ENCODE measurements around the gene ARAP2. TPM values are rescaled to one million over a fixed set of nuclear protein-coding genes. Genes with fewer than 3 reads are reported as not detected.
A peak's percentile ranks its signal among the peaks of the same experiment; 100 is the strongest.

Gene ARAP2
- total RNA-seq, 1 experiment from 2014 or later = 30.0 TPM

- no peak for DNase-seq
- CTCF ChIA-PET = interaction anchor here (0.6 kb wide), 1 partner anchor 36 kb away, joined by 3 read pairs; no protein-coding TSS in a partner anchor
- peaks cover 6% of the 10 kb centered on the region for H3K36me3 Mint-ChIP-seq (ENCODE audit: insufficient read depth, unreplicated experiment)
- peaks cover 35% of the 10 kb centered on the region for H3K4me1 Mint-ChIP-seq (ENCODE audit: low read depth, unreplicated experiment)
- H3K27me3 Mint-ChIP-seq (ENCODE audit: unreplicated experiment) = no peaks in the 10 kb centered on the region
- no TSS peak for BruUV-seq (replicated peaks)
- intact Hi-C loops (cut with micrococcal nuclease; ENCODE audit: unreplicated experiment) = no loop called here
- no peaks in the 10 kb centered on the region for H3K9me3 Mint-ChIP-seq (ENCODE audit: low read depth, unreplicated experiment)
- H3K27ac Mint-ChIP-seq (ENCODE audit: unreplicated experiment) = peak overlapping the region; percentile 85
- no peak overlapping the region for H3K4me3 Mint-ChIP-seq (ENCODE audit: low read depth, unreplicated experiment)
- TF ChIP-seq CTCF (IDR thresholded peaks at IDR 0.05; ENCODE audit: unreplicated experiment) = no peak
Observed at GRCh38 chr4:36222702-36223101, 21.6 kb downstream of the ARAP2 start.

- DNase-seq = no peak
- Mint-ChIP-seq H3K36me3 (ENCODE audit: insufficient read depth, unreplicated experiment) (peaks cover 6% of the 10 kb centered on the region), H3K4me3 (ENCODE audit: low read depth, unreplicated experiment) (no peak overlapping the region), H3K4me1 (ENCODE audit: low read depth, unreplicated experiment) (peaks cover 17% of the 10 kb centered on the region), H3K27ac (ENCODE audit: unreplicated experiment) (no peak overlapping the region), H3K27me3 (ENCODE audit: unreplicated experiment) (no peaks in the 10 kb centered on the region), H3K9me3 (ENCODE audit: low read depth, unreplicated experiment) (no peaks in the 10 kb centered on the region)
- CTCF ChIA-PET = no interaction called here
- TF ChIP-seq CTCF (IDR thresholded peaks at IDR 0.05; ENCODE audit: unreplicated experiment) = no peak
- intact Hi-C loops (cut with micrococcal nuclease; ENCODE audit: unreplicated experiment) = loop anchor here (2.0 kb wide), 1 partner anchor 22 kb away; no protein-coding TSS in a partner anchor
- BruUV-seq (replicated peaks) = no TSS peak
Observed at GRCh38 chr4:36220776-36221175, 23.5 kb downstream of the ARAP2 start.

GRCh38 chr4:36218121-36218520 is 26.2 kb downstream of the ARAP2 start:
- TF ChIP-seq CTCF (IDR thresholded peaks at IDR 0.05; ENCODE audit: unreplicated experiment) = no peak
- intact Hi-C loops (cut with micrococcal nuclease; ENCODE audit: unreplicated experiment) = no loop called here
- CTCF ChIA-PET = interaction anchor here (0.8 kb wide), 1 partner anchor 19 kb away, joined by 3 read pairs; no protein-coding TSS in a partner anchor
- no peaks in the 10 kb centered on the region for H3K27me3 Mint-ChIP-seq (ENCODE audit: unreplicated experiment)
- no peaks in the 10 kb centered on the region for H3K9me3 Mint-ChIP-seq (ENCODE audit: low read depth, unreplicated experiment)
- no peak overlapping the region for H3K27ac Mint-ChIP-seq (ENCODE audit: unreplicated experiment)
- no peaks in the 10 kb centered on the region for H3K36me3 Mint-ChIP-seq (ENCODE audit: insufficient read depth, unreplicated experiment)
- H3K4me3 Mint-ChIP-seq (ENCODE audit: low read depth, unreplicated experiment) = no peak overlapping the region
- H3K4me1 Mint-ChIP-seq (ENCODE audit: low read depth, unreplicated experiment) = peaks cover 7% of the 10 kb centered on the region
- BruUV-seq (replicated peaks) = no TSS peak
- DNase-seq = no peak

GRCh38 chr4:36215627-36216026 is 28.7 kb downstream of the ARAP2 start:
- Mint-ChIP-seq H3K9me3 (ENCODE audit: low read depth, unreplicated experiment) (no peaks in the 10 kb centered on the region), H3K36me3 (ENCODE audit: insufficient read depth, unreplicated experiment) (no peaks in the 10 kb centered on the region), H3K27me3 (ENCODE audit: unreplicated experiment) (no peaks in the 10 kb centered on the region), H3K27ac (ENCODE audit: unreplicated experiment) (no peak overlapping the region), H3K4me1 (ENCODE audit: low read depth, unreplicated experiment) (peaks cover 6% of the 10 kb centered on the region), H3K4me3 (ENCODE audit: low read depth, unreplicated experiment) (no peak overlapping the region)
- no peak for TF ChIP-seq CTCF (IDR thresholded peaks at IDR 0.05; ENCODE audit: unreplicated experiment)
- intact Hi-C loops (cut with micrococcal nuclease; ENCODE audit: unreplicated experiment) = no loop called here
- DNase-seq = no peak
- no TSS peak for BruUV-seq (replicated peaks)
- CTCF ChIA-PET = no interaction called here
